ENCODE results near the gene LPAR5. TPM values are rescaled to one million over a fixed set of nuclear protein-coding genes. Genes with fewer than 3 reads are reported as not detected.

Gene LPAR5
- total and polyA plus RNA-seq, 12 donors: 1.7 to 10.0 (median 4.1) TPM

DNA sequence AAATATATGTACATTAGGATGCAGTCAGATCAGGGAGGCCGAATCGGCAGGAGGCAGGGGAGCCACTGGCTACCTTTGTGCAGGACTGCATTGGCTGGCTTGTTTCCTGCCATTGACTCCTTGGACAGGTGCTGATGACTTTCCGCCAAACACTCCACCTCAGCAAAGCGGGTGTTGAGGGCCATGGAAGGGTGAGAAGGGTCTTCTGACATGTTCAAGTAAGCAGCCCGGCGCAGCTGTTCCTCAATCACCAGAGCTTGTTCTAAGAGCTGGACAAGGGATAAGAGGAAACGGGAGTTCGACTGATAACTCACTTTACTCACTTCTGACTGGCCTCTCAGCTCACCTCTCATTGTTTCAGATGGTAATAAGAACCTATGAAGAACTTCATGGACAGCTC lies 62.8 kb downstream of the LPAR5 start:
- WGBS, 2 donors: 66 to 77% methylated on average over 8 of the region's 8 CpGs
- Histone ChIP-seq H3K9me3 (no peaks in the 10 kb centered on the region), H3K27ac (no peak overlapping the region), H3K36me3 (peaks cover 8 to 93% (median 79%) of the 10 kb centered on the region in 9 donors), H3K27me3 (no peaks in the 10 kb centered on the region), H3K4me3 (no peak overlapping the region), H3K4me1 (peaks cover 0 to 14% (median 8%) of the 10 kb centered on the region in 9 donors)
- TF ChIP-seq, protein P1, sequence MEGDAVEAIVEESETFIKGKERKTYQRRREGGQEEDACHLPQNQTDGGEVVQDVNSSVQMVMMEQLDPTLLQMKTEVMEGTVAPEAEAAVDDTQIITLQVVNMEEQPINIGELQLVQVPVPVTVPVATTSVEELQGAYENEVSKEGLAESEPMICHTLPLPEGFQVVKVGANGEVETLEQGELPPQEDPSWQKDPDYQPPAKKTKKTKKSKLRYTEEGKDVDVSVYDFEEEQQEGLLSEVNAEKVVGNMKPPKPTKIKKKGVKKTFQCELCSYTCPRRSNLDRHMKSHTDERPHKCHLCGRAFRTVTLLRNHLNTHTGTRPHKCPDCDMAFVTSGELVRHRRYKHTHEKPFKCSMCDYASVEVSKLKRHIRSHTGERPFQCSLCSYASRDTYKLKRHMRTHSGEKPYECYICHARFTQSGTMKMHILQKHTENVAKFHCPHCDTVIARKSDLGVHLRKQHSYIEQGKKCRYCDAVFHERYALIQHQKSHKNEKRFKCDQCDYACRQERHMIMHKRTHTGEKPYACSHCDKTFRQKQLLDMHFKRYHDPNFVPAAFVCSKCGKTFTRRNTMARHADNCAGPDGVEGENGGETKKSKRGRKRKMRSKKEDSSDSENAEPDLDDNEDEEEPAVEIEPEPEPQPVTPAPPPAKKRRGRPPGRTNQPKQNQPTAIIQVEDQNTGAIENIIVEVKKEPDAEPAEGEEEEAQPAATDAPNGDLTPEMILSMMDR (IDR thresholded peaks at IDR 0.05): no peak
- intact Hi-C loops (cut with DNase I): no loop called here
- no peak for ATAC-seq
- DNase-seq: no peak

DNA sequence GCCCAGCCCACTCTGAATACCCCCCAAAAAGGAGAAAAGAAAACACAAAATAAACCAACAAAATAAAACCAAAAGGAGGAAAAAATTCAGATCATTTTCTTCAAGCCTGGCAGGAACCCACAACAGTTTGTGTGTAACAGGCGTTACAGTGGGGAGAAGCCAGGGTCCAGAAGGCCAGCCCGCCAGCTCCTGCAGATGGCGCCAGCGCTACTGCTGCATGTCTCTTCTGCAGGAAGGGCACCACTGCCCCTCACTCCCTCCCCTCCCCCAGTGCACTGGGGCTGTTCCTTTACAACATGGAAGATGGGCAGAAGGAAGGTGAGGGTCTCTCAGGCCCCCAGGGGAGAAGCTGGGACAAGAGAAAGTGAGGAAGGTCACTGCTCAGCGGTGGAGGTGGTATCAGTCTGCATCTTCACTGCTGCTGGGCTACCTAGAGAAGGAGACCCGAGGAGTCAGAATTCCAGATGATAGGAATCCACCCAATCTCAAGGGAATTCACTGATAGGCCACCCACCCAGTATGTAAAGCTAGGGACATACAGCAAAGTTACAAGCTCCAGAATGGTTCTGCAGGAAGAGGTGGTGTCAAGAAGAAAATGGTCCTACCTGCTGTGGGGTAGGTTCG lies 65.4 kb downstream of the LPAR5 start:
- ATAC-seq (no peak), DNase-seq (peak in 1 of 2 donors; percentile 43)
- no peak overlapping the region for H3K4me3 ChIP-seq
- TF ChIP-seq, protein P1 (IDR thresholded peaks at IDR 0.05): peak in 7 of 9 donors; percentile 24 to 56 (median 42)
- H3K36me3 ChIP-seq: peaks cover 0 to 82% (median 64%) of the 10 kb centered on the region in 9 donors
- peaks cover 0 to 28% (median 19%) of the 10 kb centered on the region in 9 donors for H3K4me1 ChIP-seq
- H3K27me3 ChIP-seq: no peaks in the 10 kb centered on the region
- H3K9me3 ChIP-seq: no peaks in the 10 kb centered on the region
- H3K27ac ChIP-seq: no peak overlapping the region
- intact Hi-C loops (cut with DNase I): no loop called here
- 60 to 68% methylated on average over 7 of the region's 7 CpGs for WGBS, 2 donors

DNA sequence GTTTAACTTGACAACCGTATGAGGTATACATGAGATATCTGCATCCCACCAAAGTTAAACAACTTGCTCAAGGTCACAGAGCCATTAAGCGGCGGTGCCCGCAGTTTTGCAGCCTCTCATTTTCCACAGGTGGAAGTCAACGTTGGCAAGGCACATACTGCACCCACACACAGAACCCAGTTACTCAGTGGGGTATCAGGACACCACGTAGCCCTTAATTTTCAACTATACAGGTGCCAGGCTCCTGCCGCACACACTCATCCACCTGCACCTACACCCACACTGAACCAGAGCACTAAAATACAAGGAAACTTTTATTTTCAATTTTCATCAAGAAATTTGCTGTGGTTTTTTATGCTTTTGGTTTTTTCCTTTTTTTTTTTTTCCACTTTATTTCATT lies 66.0 kb downstream of the LPAR5 start:
- intact Hi-C loops (cut with DNase I): loop anchor here in 3 of 10 donors (5.0 kb wide), 1 partner anchor 33 kb away; no protein-coding TSS in a partner anchor
- no peak overlapping the region for H3K27ac ChIP-seq
- H3K27me3 ChIP-seq: no peaks in the 10 kb centered on the region
- ATAC-seq: no peak
- peaks cover 0 to 82% (median 58%) of the 10 kb centered on the region in 9 donors for H3K36me3 ChIP-seq
- TF ChIP-seq, protein P1 (IDR thresholded peaks at IDR 0.05): no peak
- no peaks in the 10 kb centered on the region for H3K9me3 ChIP-seq
- no peak overlapping the region for H3K4me3 ChIP-seq
- peaks cover 0 to 28% (median 19%) of the 10 kb centered on the region in 9 donors for H3K4me1 ChIP-seq
- no peak for DNase-seq
- WGBS, 2 donors: 64 to 69% methylated on average over 7 of the region's 7 CpGs

DNA sequence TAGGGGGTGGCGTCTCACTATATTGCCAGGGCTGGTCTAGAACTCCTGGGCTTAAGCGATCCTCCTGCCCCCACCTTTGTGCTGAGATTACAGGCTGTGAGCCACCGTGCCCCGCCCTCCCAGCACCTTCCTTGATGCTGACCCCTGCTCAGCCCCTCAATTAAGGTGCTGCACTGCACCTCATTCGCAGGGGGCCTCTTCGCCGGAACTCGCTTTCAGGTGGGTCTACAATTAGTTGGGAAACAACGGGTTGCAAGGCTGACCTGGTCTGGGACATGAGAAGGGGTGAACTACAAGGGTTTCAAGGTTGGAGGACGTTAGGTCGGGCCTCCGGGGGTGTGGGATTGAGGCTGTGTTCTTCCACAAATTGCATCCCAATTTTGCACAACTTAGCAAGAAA lies 66.4 kb downstream of the LPAR5 start:
- WGBS, 2 donors: 87 to 90% methylated on average over 12 of the region's 12 CpGs
- ATAC-seq (peak in 2 of 8 donors; percentile 12 to 39), DNase-seq (no peak)
- Histone ChIP-seq H3K4me1 (peaks cover 0 to 28% (median 19%) of the 10 kb centered on the region in 9 donors), H3K27ac (peak overlapping the region in 1 of 10 donors; percentile 92), H3K27me3 (no peaks in the 10 kb centered on the region), H3K36me3 (peaks cover 0 to 82% (median 53%) of the 10 kb centered on the region in 9 donors), H3K4me3 (peak overlapping the region in 1 of 10 donors; percentile 69), H3K9me3 (no peaks in the 10 kb centered on the region)
- intact Hi-C loops (cut with DNase I): loop anchor here in 3 of 10 donors (5.0 kb wide), 1 partner anchor 33 kb away; no protein-coding TSS in a partner anchor
- TF ChIP-seq, protein P1 (IDR thresholded peaks at IDR 0.05): no peak

Other genes starting within 250 kb of the LPAR5 start
- gene CD27, start 191.0 kb downstream of the LPAR5 start, total RNA-seq: 1 to 10 TPM in 1 of 10 donors, under 1 TPM in 3, not detected in 6; 0.30 to 3.4 (median 0.32) TPM
- under 1 TPM; 0.28 to 0.59 TPM for gene CD27, start 191.0 kb downstream of the LPAR5 start, polyA plus RNA-seq
- gene TAPBPL, start 183.9 kb downstream of the LPAR5 start, total RNA-seq: 10 to 100 TPM; 14.8 to 57.5 (median 17.8) TPM
- 10 to 100 TPM in 1 of 2 donors, 1 to 10 TPM in 1; 7.9 to 16.7 TPM for gene TAPBPL, start 183.9 kb downstream of the LPAR5 start, polyA plus RNA-seq
- 1 to 10 TPM; 1.4 to 6.1 (median 3.0) TPM for gene VAMP1, start 165.3 kb downstream of the LPAR5 start, total RNA-seq
- 10 to 100 TPM in 1 of 2 donors, 1 to 10 TPM in 1; 2.7 to 10.2 TPM for gene VAMP1, start 165.3 kb downstream of the LPAR5 start, polyA plus RNA-seq
- 100 to 1,000 TPM; 232 to 300 (median 255) TPM for gene MRPL51, start 142.7 kb downstream of the LPAR5 start, total RNA-seq
- gene MRPL51, start 142.7 kb downstream of the LPAR5 start, polyA plus RNA-seq: 100 to 1,000 TPM; 123 to 181 TPM
- gene NCAPD2, start 141.9 kb downstream of the LPAR5 start, total RNA-seq: 10 to 100 TPM in 8 of 10 donors, 1 to 10 TPM in 2; 8.4 to 18.8 (median 13.1) TPM
- 1 to 10 TPM; 5.4 to 5.8 TPM for gene NCAPD2, start 141.9 kb downstream of the LPAR5 start, polyA plus RNA-seq
- 1,000 to 10,000 TPM; 4,081 to 7,888 (median 4,666) TPM for gene GAPDH, start 101.4 kb downstream of the LPAR5 start, total RNA-seq
- gene GAPDH, start 101.4 kb downstream of the LPAR5 start, polyA plus RNA-seq: 1,000 to 10,000 TPM; 5,840 to 6,426 TPM
- 10 to 100 TPM; 10.5 to 21.6 (median 17.3) TPM for gene IFFO1, start 79.9 kb downstream of the LPAR5 start, total RNA-seq
- gene IFFO1, start 79.9 kb downstream of the LPAR5 start, polyA plus RNA-seq: 10 to 100 TPM; 14.3 to 30.5 TPM
- 10 to 100 TPM; 11.1 to 29.2 (median 15.3) TPM for gene NOP2, start 67.7 kb downstream of the LPAR5 start, total RNA-seq
- 10 to 100 TPM; 18.5 to 31.1 TPM for gene NOP2, start 67.7 kb downstream of the LPAR5 start, polyA plus RNA-seq
- gene CHD4, start 28.6 kb downstream of the LPAR5 start, total RNA-seq: 100 to 1,000 TPM; 125 to 201 (median 153) TPM
- 100 to 1,000 TPM; 129 to 265 TPM for gene CHD4, start 28.6 kb downstream of the LPAR5 start, polyA plus RNA-seq
- gene ACRBP, start 11.5 kb upstream of the LPAR5 start, total RNA-seq: 1 to 10 TPM in 4 of 10 donors, under 1 TPM in 5, not detected in 1; 0.25 to 4.1 (median 0.79) TPM
- gene ACRBP, start 11.5 kb upstream of the LPAR5 start, polyA plus RNA-seq: under 1 TPM; 0.29 to 0.43 TPM
- 10 to 100 TPM; 17.7 to 32.5 (median 22.6) TPM for gene ING4, start 27.2 kb upstream of the LPAR5 start, total RNA-seq
- gene ING4, start 27.2 kb upstream of the LPAR5 start, polyA plus RNA-seq: 10 to 100 TPM; 20.0 to 25.5 TPM
- gene ZNF384, start 53.4 kb upstream of the LPAR5 start, total RNA-seq: 10 to 100 TPM; 25.1 to 36.0 (median 29.0) TPM
- 10 to 100 TPM; 17.6 to 23.7 TPM for gene ZNF384, start 53.4 kb upstream of the LPAR5 start, polyA plus RNA-seq
- gene PIANP, start 64.9 kb upstream of the LPAR5 start, total RNA-seq: under 1 TPM in 4 of 10 donors, not detected in 6; 0.12 to 0.54 (median 0.25) TPM
- gene PIANP, start 64.9 kb upstream of the LPAR5 start, polyA plus RNA-seq: under 1 TPM; 0.22 to 0.58 TPM
- gene COPS7A, start 88.1 kb upstream of the LPAR5 start, total RNA-seq: 10 to 100 TPM; 67.4 to 89.8 (median 77.9) TPM
- 10 to 100 TPM; 31.1 to 91.5 TPM for gene COPS7A, start 88.1 kb upstream of the LPAR5 start, polyA plus RNA-seq
- gene MLF2, start 117.2 kb upstream of the LPAR5 start, total RNA-seq: 100 to 1,000 TPM; 135 to 182 (median 148) TPM
- gene MLF2, start 117.2 kb upstream of the LPAR5 start, polyA plus RNA-seq: 100 to 1,000 TPM; 108 to 197 TPM
- gene PTMS, start 130.4 kb upstream of the LPAR5 start, total RNA-seq: 100 to 1,000 TPM in 5 of 10 donors, 10 to 100 TPM in 5; 73.3 to 194 (median 96.0) TPM
- gene PTMS, start 130.4 kb upstream of the LPAR5 start, polyA plus RNA-seq: 100 to 1,000 TPM; 289 to 361 TPM
- gene LAG3, start 136.6 kb upstream of the LPAR5 start, total RNA-seq: 1 to 10 TPM in 1 of 10 donors, under 1 TPM in 7, not detected in 2; 0.16 to 2.1 (median 0.26) TPM
- 1 to 10 TPM in 1 of 2 donors, under 1 TPM in 1; 0.13 to 1.2 TPM for gene LAG3, start 136.6 kb upstream of the LPAR5 start, polyA plus RNA-seq
- 10 to 100 TPM in 2 of 10 donors, 1 to 10 TPM in 8; 2.8 to 44.3 (median 5.0) TPM for gene CD4, start 153.6 kb upstream of the LPAR5 start, total RNA-seq
- 1 to 10 TPM; 2.6 to 3.2 TPM for gene CD4, start 153.6 kb upstream of the LPAR5 start, polyA plus RNA-seq
- gene GPR162, start 185.9 kb upstream of the LPAR5 start, total RNA-seq: 1 to 10 TPM; 1.8 to 5.7 (median 3.8) TPM
- 10 to 100 TPM in 1 of 2 donors, 1 to 10 TPM in 1; 7.0 to 16.8 TPM for gene GPR162, start 185.9 kb upstream of the LPAR5 start, polyA plus RNA-seq
- 10 to 100 TPM in 9 of 10 donors, 1 to 10 TPM in 1; 6.4 to 24.6 (median 16.0) TPM for gene P3H3, start 192.4 kb upstream of the LPAR5 start, total RNA-seq
- 10 to 100 TPM; 12.5 to 37.8 TPM for gene P3H3, start 192.4 kb upstream of the LPAR5 start, polyA plus RNA-seq
- gene GNB3, start 205.0 kb upstream of the LPAR5 start, total RNA-seq: 10 to 100 TPM in 2 of 10 donors, 1 to 10 TPM in 8; 2.4 to 14.6 (median 7.5) TPM
- gene GNB3, start 205.0 kb upstream of the LPAR5 start, polyA plus RNA-seq: 10 to 100 TPM in 1 of 2 donors, 1 to 10 TPM in 1; 1.9 to 15.0 TPM
- gene CDCA3, start 215.3 kb upstream of the LPAR5 start, total RNA-seq: 1 to 10 TPM in 3 of 10 donors, under 1 TPM in 6, not detected in 1; 0.22 to 4.0 (median 0.55) TPM
- gene CDCA3, start 215.3 kb upstream of the LPAR5 start, polyA plus RNA-seq: 1 to 10 TPM in 1 of 2 donors, under 1 TPM in 1; 0.45 to 1.5 TPM
- 10 to 100 TPM; 64.8 to 95.5 (median 74.1) TPM for gene USP5, start 216.2 kb upstream of the LPAR5 start, total RNA-seq
- 10 to 100 TPM; 17.6 to 37.4 TPM for gene USP5, start 216.2 kb upstream of the LPAR5 start, polyA plus RNA-seq
- 1,000 to 10,000 TPM in 1 of 10 donors, 100 to 1,000 TPM in 9; 739 to 1,044 (median 839) TPM for gene TPI1, start 231.6 kb upstream of the LPAR5 start, total RNA-seq
- gene TPI1, start 231.6 kb upstream of the LPAR5 start, polyA plus RNA-seq: 1,000 to 10,000 TPM in 1 of 2 donors, 100 to 1,000 TPM in 1; 367 to 1,432 TPM
- 1 to 10 TPM; 2.0 to 5.6 (median 3.4) TPM for gene SPSB2, start 237.3 kb upstream of the LPAR5 start, total RNA-seq
- 1 to 10 TPM; 5.4 to 5.6 TPM for gene SPSB2, start 237.3 kb upstream of the LPAR5 start, polyA plus RNA-seq